ENCODE measurements around the gene RCHY1. TPM values are rescaled to one million over a fixed set of nuclear protein-coding genes. Genes with fewer than 3 reads are reported as not detected.

Gene RCHY1
- total RNA-seq, 1 experiment from 2014 or later: 33.4 TPM

GRCh38 chr4:75495476-75495875 lies 18.7 kb downstream of the RCHY1 start:
- H3K9ac ChIP-seq (ENCODE audit: low read length): no peak overlapping the region
- no peaks in the 10 kb centered on the region for H4K20me1 ChIP-seq (ENCODE audit: insufficient read depth)
- no peak overlapping the region for H3K4me3 ChIP-seq (replicated peaks in 1 of 2; ENCODE audit: low read depth in 1 of 2, low read length in 2 of 2)
- peaks cover 6 to 24% of the 10 kb centered on the region in 2 experiments; a peak in 3 of 4 replicates for H3K36me3 ChIP-seq (ENCODE audit: control insufficient read depth in 1 of 2, insufficient read depth in 2 of 2, low read length in 2 of 2)
- no peaks in the 10 kb centered on the region for H3K9me2 ChIP-seq (ENCODE audit: insufficient read depth)
- intact Hi-C loops (cut with micrococcal nuclease): no loop called here
- no peaks in the 10 kb centered on the region for H3K9me3 ChIP-seq (ENCODE audit: control insufficient read depth in 1 of 2, insufficient read depth in 1 of 2, low read depth in 1 of 2, low read length in 2 of 2)
- no peaks in the 10 kb centered on the region for H3K27me3 ChIP-seq (ENCODE audit: insufficient read depth, low read length)
- DNase-seq (ENCODE audit: low read depth, low spot score) (no peak), ATAC-seq (no peak)
- H3K79me2 ChIP-seq (ENCODE audit: insufficient read depth, low read length): peaks cover 75% of the 10 kb centered on the region
- BruUV-seq (replicated peaks): no TSS peak
- CTCF ChIA-PET: no interaction called here
- no peak overlapping the region for H3K27ac ChIP-seq (ENCODE audit: low read depth, low read length)
- RAD21 ChIA-PET (ENCODE audit: low non-redundant PET in 1 of 2, low total read pairs in 2 of 2, uncharacterized antibody in 2 of 2, unreplicated experiment in 2 of 2): no interaction called here
- H2AFZ ChIP-seq (ENCODE audit: low read depth, low read length, poor library complexity, severe bottlenecking): no peak overlapping the region
- TF ChIP-seq, protein P1, sequence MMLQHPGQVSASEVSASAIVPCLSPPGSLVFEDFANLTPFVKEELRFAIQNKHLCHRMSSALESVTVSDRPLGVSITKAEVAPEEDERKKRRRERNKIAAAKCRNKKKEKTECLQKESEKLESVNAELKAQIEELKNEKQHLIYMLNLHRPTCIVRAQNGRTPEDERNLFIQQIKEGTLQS (IDR thresholded peaks at IDR 0.05): no peak
- TF ChIP-seq ELF1 (IDR thresholded peaks at IDR 0.05; ENCODE audit: borderline replicate concordance, low read depth) (no peak), SP1 (IDR thresholded peaks at IDR 0.05; ENCODE audit: low read depth) (no peak), CBX3 (IDR thresholded peaks at IDR 0.05; ENCODE audit: low read depth) (no peak), EZH2 (IDR thresholded peaks at IDR 0.05) (no peak), EZH2phosphoT487 (IDR thresholded peaks at IDR 0.05; ENCODE audit: borderline replicate concordance) (no peak), JUND (IDR thresholded peaks at IDR 0.05) (no peak), FOSL1 (IDR thresholded peaks at IDR 0.05; ENCODE audit: low read depth) (no peak), TCF7L2 (IDR thresholded peaks at IDR 0.05; ENCODE audit: borderline replicate concordance, extremely low read depth, insufficient read depth, insufficient read length) (no peak), MAX (IDR thresholded peaks at IDR 0.05) (no peak)
- TF ChIP-seq, protein P2, sequence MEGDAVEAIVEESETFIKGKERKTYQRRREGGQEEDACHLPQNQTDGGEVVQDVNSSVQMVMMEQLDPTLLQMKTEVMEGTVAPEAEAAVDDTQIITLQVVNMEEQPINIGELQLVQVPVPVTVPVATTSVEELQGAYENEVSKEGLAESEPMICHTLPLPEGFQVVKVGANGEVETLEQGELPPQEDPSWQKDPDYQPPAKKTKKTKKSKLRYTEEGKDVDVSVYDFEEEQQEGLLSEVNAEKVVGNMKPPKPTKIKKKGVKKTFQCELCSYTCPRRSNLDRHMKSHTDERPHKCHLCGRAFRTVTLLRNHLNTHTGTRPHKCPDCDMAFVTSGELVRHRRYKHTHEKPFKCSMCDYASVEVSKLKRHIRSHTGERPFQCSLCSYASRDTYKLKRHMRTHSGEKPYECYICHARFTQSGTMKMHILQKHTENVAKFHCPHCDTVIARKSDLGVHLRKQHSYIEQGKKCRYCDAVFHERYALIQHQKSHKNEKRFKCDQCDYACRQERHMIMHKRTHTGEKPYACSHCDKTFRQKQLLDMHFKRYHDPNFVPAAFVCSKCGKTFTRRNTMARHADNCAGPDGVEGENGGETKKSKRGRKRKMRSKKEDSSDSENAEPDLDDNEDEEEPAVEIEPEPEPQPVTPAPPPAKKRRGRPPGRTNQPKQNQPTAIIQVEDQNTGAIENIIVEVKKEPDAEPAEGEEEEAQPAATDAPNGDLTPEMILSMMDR (IDR thresholded peaks at IDR 0.05 in 2 of 3, conservative IDR thresholded peaks at IDR 0.05 in 1 of 3; ENCODE audit: borderline replicate concordance in 1 of 3, insufficient read depth in 1 of 3, low read depth in 2 of 3, low read length in 2 of 3): no peak
- no peaks in the 10 kb centered on the region for H3K4me1 ChIP-seq (ENCODE audit: control insufficient read depth in 1 of 2, insufficient read depth in 2 of 2, low read length in 2 of 2)
- POLR2A ChIA-PET: no interaction called here
- H3K4me2 ChIP-seq (ENCODE audit: low read length): no peak overlapping the region

Data from HCT116 (cell line).